CD14-positive monocyte (primary cell): Measurements from ENCODE around the gene MGAT4A. TPM values are rescaled to one million over a fixed set of nuclear protein-coding genes. Genes with fewer than 3 reads are reported as not detected.

ENCODE experiments used
- DNase-seq, 3 donors: peaks; one replicate each; pipeline ENCODE4 v3.0.0-alpha.2; 2011 to 2022
- H2AFZ ChIP-seq: 2 replicates; pipeline ENCODE4 v1.6.0; 2012; ENCODE audit warnings: mild to moderate bottlenecking, low read depth, low read length, inconsistent platforms; ENCODE audit not compliant: insufficient read depth, poor library complexity, severe bottlenecking
- H3K27ac ChIP-seq, 2 donors: 1 replicate in 1 of 2; 2 replicates in 1 of 2; pipeline ENCODE4 v1.5.1; 2012 to 2013; ENCODE audit warnings: low read length in 2 of 2, control low read depth in 1 of 2, inconsistent platforms in 1 of 2, low read depth in 1 of 2, mild to moderate bottlenecking in 1 of 2
- H3K27me3 ChIP-seq, 2 donors: one replicate each; pipeline versions ENCODE4 v1.6.0 to v1.6.1; 2011 to 2013; ENCODE audit warnings: low read length in 2 of 2; ENCODE audit not compliant: control insufficient read depth in 2 of 2, insufficient read depth in 2 of 2
- H3K36me3 ChIP-seq, 2 donors: replicated peaks in 1 of 2; 1 replicate in 1 of 2; 2 replicates in 1 of 2; pipeline versions ENCODE4 v1.5.1 to v1.6.1; 2012 to 2013; ENCODE audit warnings: low read length in 2 of 2, control low read depth in 1 of 2, inconsistent platforms in 1 of 2, mild to moderate bottlenecking in 1 of 2; ENCODE audit not compliant: insufficient read depth in 2 of 2, control insufficient read depth in 1 of 2
- H3K4me1 ChIP-seq, 2 donors: 1 replicate in 1 of 2; 2 replicates in 1 of 2; pipeline versions ENCODE4 v1.5.1 to v1.6.1; 2012 to 2013; ENCODE audit warnings: low read length in 2 of 2, control low read depth in 1 of 2, inconsistent platforms in 1 of 2, mild to moderate bottlenecking in 1 of 2, moderate library complexity in 1 of 2; ENCODE audit not compliant: insufficient read depth in 2 of 2, control insufficient read depth in 1 of 2
- H3K4me2 ChIP-seq: replicated peaks from 2 replicates; pipeline ENCODE3; 2012; ENCODE audit warnings: low read length, moderate library complexity, mild to moderate bottlenecking; ENCODE audit not compliant: poor library complexity, severe bottlenecking; ENCODE audit errors: extremely low read depth
- H3K4me3 ChIP-seq, 3 experiments: fragments of 200-600 bp in 1 of 3; sonication (generic) in 1 of 3; replicated peaks in 1 of 3; 1 replicate in 2 of 3; 2 replicates in 1 of 3; pipeline ENCODE4 v1.5.1; 2011 to 2013; ENCODE audit warnings: low read length in 3 of 3, mild to moderate bottlenecking in 3 of 3, control low read depth in 2 of 3, low read depth in 2 of 3, inconsistent platforms in 1 of 3, moderate library complexity in 1 of 3
- H3K79me2 ChIP-seq: 2 replicates; pipeline ENCODE4 v1.6.0; 2012; ENCODE audit warnings: mild to moderate bottlenecking, control low read depth, inconsistent platforms, low read length, moderate library complexity; ENCODE audit not compliant: insufficient read depth
- H3K9ac ChIP-seq: 2 replicates; pipeline ENCODE4 v1.6.0; 2017; ENCODE audit warnings: low read length, mild to moderate bottlenecking; ENCODE audit not compliant: insufficient read depth, poor library complexity, severe bottlenecking
- H3K9me3 ChIP-seq, 2 donors: replicated peaks in 1 of 2; 1 replicate in 1 of 2; 2 replicates in 1 of 2; pipeline versions ENCODE4 v1.5.1 to v1.6.1; 2012 to 2013; ENCODE audit warnings: low read length in 2 of 2, control low read depth in 1 of 2; ENCODE audit not compliant: control insufficient read depth in 1 of 2, insufficient read depth in 1 of 2
- H4K20me1 ChIP-seq: 2 replicates; pipeline ENCODE4 v1.6.0; 2012; ENCODE audit warnings: mild to moderate bottlenecking, low read length, control low read depth, moderate library complexity; ENCODE audit not compliant: insufficient read depth
- H3K27ac Mint-ChIP-seq, 7 donors: one replicate each; pipeline ENCODE4 v1.8.0; 2020; ENCODE audit warnings: mild to moderate bottlenecking in 7 of 7, mixed read lengths in 7 of 7, moderate library complexity in 6 of 7, inconsistent platforms in 2 of 7
- H3K27me3 Mint-ChIP-seq, 3 donors: one replicate each; pipeline ENCODE4 v1.8.0; 2021 to 2022; ENCODE audit warnings: low read depth in 3 of 3, mild to moderate bottlenecking in 3 of 3, mixed read lengths in 3 of 3, moderate library complexity in 3 of 3, inconsistent platforms in 1 of 3
- H3K36me3 Mint-ChIP-seq, 2 donors: one replicate each; pipeline ENCODE4 v1.8.0; 2020; ENCODE audit warnings: mixed read lengths in 2 of 2, inconsistent platforms in 1 of 2, mild to moderate bottlenecking in 1 of 2
- H3K4me1 Mint-ChIP-seq: one replicate; pipeline ENCODE4 v1.8.0; 2020; ENCODE audit warnings: mild to moderate bottlenecking, mixed read lengths
- H3K4me3 Mint-ChIP-seq, 2 donors: one replicate each; pipeline ENCODE4 v1.8.0; 2020; ENCODE audit warnings: mild to moderate bottlenecking in 2 of 2, mixed read lengths in 2 of 2, moderate library complexity in 1 of 2
- H3K9me3 Mint-ChIP-seq, 7 donors: one replicate each; pipeline ENCODE4 v1.8.0; 2020 to 2022; ENCODE audit warnings: mixed read lengths in 7 of 7, mild to moderate bottlenecking in 6 of 7, moderate library complexity in 6 of 7, inconsistent platforms in 2 of 7
- WGBS: methylation state at CpG from one replicate; pipeline ENCODE4 v1.1.5; 2013; ENCODE audit warnings: missing lambda C conversion rate; ENCODE audit not compliant: insufficient coverage; 5-methylcytosine and 5-hydroxymethylcytosine counted together
- intact Hi-C, 2 donors: fragments of 100-400 bp; cut with micrococcal nuclease; formaldehyde crosslinking; loops; one replicate each; pipeline versions ENCODE4 v1.15.0 to v1.15.1; 2023
- polyA plus RNA-seq, 3 donors: library from polyadenylated mRNA; depleted of rRNA in 1 of 3; unstranded in 2 of 3; stranded (reverse) in 1 of 3; fragments of 300-500 nt in 2 of 3; fragments of >200 nt in 1 of 3; fragmentation: Illumina TruSeq in 2 of 3; gene quantifications; 1 replicate in 2 of 3; 2 replicates in 1 of 3; pipeline ENCODE4 v1.2.3, GENCODE V29; 2012 to 2021
- TF ChIP-seq, protein P1 (sequence below): fragments of 200-600 bp; IDR thresholded peaks from one replicate; pipeline ENCODE4 v1.8.0; 2022; ENCODE audit warnings: antibody characterized with exemption, mild to moderate bottlenecking

Gene MGAT4A
- polyA plus RNA-seq, 3 donors, result 24.3 to 35.9 (median 35.1) TPM

DNA sequence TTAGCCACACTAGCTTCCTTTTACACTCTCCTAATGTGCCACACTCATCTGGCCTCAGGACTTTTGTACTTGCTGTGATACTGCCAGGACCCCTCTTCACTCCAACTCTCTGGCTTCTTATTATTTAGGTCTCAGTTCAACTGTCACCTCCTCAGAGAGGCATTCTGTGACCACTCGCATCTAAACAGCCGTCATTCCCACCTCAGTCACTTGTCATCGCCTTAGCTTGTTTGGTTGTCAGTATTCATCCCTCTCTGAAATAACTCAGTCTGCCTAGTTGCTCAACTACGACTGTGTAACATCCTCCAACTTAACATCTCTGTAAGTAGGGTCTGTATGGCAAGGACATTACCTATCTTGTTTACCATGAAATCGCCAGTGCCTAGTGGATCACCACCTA, 27.2 kb downstream of the MGAT4A start:
- H3K27ac Mint-ChIP-seq, result peak overlapping the region in 4 of 7 donors; percentile 18 to 66 (median 23)
- Histone ChIP-seq H3K4me1 (peaks cover 0 to 5% of the 10 kb centered on the region in 2 donors), H3K27ac (no peak overlapping the region), H3K36me3 (peaks cover 2 to 10% of the 10 kb centered on the region in 2 donors), H4K20me1 (peaks cover 65% of the 10 kb centered on the region), H3K9ac (no peak overlapping the region), H3K79me2 (peaks cover 83% of the 10 kb centered on the region), H3K27me3 (no peaks in the 10 kb centered on the region), H3K4me2 (no peak overlapping the region), H3K9me3 (no peaks in the 10 kb centered on the region), H2AFZ (no peak overlapping the region), H3K4me3 (no peak overlapping the region)
- peaks cover 12 to 16% of the 10 kb centered on the region in 2 donors for H3K36me3 Mint-ChIP-seq
- no peak for DNase-seq
- TF ChIP-seq, protein P1, sequence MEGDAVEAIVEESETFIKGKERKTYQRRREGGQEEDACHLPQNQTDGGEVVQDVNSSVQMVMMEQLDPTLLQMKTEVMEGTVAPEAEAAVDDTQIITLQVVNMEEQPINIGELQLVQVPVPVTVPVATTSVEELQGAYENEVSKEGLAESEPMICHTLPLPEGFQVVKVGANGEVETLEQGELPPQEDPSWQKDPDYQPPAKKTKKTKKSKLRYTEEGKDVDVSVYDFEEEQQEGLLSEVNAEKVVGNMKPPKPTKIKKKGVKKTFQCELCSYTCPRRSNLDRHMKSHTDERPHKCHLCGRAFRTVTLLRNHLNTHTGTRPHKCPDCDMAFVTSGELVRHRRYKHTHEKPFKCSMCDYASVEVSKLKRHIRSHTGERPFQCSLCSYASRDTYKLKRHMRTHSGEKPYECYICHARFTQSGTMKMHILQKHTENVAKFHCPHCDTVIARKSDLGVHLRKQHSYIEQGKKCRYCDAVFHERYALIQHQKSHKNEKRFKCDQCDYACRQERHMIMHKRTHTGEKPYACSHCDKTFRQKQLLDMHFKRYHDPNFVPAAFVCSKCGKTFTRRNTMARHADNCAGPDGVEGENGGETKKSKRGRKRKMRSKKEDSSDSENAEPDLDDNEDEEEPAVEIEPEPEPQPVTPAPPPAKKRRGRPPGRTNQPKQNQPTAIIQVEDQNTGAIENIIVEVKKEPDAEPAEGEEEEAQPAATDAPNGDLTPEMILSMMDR, result no peak
- 100% methylated on average over 3 of the region's 5 CpGs for WGBS
- H3K27me3 Mint-ChIP-seq, result no peaks in the 10 kb centered on the region
- H3K4me1 Mint-ChIP-seq, result peaks cover 22% of the 10 kb centered on the region
- H3K4me3 Mint-ChIP-seq, result no peak overlapping the region
- H3K9me3 Mint-ChIP-seq, result no peaks in the 10 kb centered on the region
- intact Hi-C loops, result no loop called here

DNA sequence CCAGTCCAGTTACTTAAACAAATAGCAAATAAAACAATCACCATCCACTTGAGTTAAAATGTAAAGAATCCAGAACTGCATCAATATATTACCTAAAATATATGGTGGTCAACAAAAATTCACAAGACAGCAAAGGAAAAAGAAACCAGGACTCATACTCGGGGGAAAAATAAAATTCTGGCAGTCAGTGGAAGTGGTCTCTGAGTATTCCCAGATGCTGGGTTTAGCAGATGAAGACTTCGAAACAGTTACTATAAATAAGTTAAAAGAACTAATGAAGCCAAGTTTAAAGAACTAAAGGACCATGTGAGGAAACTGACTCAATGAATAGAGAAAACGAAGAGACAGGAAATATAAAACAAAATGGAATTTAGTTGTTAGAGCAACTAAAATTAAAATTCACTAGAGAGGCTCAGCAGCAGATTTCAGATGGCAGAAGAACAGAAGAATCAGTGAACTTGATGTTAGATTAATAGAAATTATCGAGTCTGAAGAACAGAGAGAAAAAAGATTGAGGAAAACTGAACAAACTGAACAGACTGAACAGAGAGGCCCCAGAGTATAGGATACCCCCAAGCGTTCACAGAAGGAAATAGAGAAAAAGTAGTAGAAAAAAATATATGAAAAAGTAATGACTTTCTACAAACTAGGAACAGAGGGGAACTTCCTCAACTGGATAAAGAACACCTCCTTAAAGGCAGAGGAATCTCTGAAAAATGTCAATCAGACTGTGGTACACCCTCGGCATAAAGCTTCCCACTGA, 27.9 kb downstream of the MGAT4A start:
- Histone ChIP-seq H3K27ac (no peak overlapping the region), H3K4me1 (peaks cover 0 to 5% of the 10 kb centered on the region in 2 donors), H3K4me3 (no peak overlapping the region), H3K36me3 (peaks cover 2 to 10% of the 10 kb centered on the region in 2 donors), H2AFZ (no peak overlapping the region), H3K4me2 (no peak overlapping the region), H3K9ac (no peak overlapping the region), H3K79me2 (peaks cover 81% of the 10 kb centered on the region), H4K20me1 (peaks cover 59% of the 10 kb centered on the region), H3K9me3 (no peaks in the 10 kb centered on the region), H3K27me3 (no peaks in the 10 kb centered on the region)
- no peaks in the 10 kb centered on the region for H3K27me3 Mint-ChIP-seq
- H3K4me3 Mint-ChIP-seq, result no peak overlapping the region
- intact Hi-C loops, result no loop called here
- H3K27ac Mint-ChIP-seq, result peak overlapping the region in 4 of 7 donors; percentile 23 to 61 (median 45)
- peaks cover 14 to 15% of the 10 kb centered on the region in 2 donors for H3K36me3 Mint-ChIP-seq
- no peak for DNase-seq
- 80% methylated on average over 1 of the region's 6 CpGs for WGBS
- H3K9me3 Mint-ChIP-seq, result no peaks in the 10 kb centered on the region
- TF ChIP-seq, protein P1, result no peak
- H3K4me1 Mint-ChIP-seq, result peaks cover 22% of the 10 kb centered on the region
